Activated T-helper 1 cell treated with Interleukin-2 at 50 U/mL for 16 hours (primary cell): ENCODE measurements around the gene PIRT.

ENCODE experiments used
- DNase-seq: peaks from one replicate; pipeline ENCODE4 v3.0.0-alpha.2; 2020; ENCODE audit warnings: low read depth

The PIRT gene

DNA sequence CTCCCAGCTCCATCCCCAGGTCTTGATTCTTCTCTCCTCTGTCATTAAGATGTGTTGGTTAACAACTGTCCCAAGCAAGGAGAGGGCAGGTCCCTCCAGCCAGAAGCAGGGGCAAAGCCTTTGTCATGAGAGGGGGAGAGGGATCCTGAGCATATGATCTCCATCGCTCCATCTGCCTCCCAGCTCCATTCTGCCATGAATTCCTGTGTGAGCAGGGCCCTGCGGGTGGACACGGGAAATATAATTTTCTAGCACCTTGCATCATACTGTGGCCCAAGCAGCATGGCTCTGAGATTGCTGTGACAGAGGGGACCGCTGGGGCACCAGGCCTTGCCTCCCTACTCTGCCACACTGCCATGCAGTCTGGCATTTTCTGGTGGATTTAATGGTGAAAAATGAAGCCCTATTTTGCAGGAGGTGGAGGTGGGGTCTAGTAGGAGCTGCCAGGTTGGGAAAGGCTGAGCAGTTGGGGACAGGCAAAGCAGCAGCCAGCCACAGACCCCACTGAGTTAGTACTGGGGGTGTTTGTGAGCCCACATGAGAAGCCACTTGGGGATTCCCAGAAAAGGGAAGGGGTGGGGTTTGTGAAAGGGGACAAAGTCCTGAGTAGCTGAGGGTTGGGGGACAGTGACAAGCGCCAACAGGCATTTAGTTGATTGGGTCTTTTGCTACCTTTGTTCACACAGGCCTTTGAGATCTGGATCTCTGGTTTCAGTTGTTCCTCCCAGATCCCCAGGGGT is 50.4 kb downstream of the PIRT start:
- DNase-seq: no peak

DNA sequence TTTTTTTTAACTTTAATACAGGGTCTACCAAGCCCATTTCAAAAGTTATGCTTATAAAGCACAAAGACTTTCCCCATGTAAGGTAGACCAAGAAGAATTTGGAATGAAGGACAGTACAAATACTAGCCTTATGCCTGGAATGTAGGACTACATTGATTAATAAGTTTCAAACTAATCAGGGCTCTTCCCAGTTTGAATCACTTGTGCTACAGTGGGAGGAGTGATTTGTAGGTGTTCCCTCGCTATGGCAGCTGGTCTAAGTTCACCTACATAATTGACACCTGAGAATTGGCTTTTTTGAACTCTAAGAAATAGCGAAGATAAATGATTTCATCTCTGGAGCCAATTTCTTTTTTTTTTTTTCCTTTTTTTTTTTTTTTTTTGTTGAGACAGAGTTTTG is 52.6 kb downstream of the PIRT start:
- DNase-seq: no peak

- no peak for DNase-seq
Observed at GRCh38 chr17:10779609-10780008, 58.3 kb downstream of the PIRT start.

DNA sequence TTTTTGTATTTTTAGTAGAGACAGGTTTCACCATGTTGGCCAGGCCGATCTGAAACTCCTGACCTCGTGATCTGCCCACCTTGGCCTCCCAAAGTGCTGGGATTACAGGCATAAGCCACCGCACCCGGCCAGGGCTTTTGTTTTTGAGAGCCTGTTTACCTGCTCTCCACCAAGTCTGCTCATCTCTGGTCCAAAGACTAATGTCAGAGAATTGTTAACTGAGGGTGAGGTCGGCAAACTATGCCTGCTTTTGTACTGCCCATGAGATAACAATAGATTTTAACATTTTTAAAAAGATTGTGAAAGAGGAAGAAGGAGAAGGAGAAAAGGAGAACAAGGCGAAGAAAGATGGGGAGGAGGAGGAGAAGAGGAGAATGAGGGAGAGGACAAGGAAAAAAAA is 60.0 kb downstream of the PIRT start:
- DNase-seq: no peak

DNA sequence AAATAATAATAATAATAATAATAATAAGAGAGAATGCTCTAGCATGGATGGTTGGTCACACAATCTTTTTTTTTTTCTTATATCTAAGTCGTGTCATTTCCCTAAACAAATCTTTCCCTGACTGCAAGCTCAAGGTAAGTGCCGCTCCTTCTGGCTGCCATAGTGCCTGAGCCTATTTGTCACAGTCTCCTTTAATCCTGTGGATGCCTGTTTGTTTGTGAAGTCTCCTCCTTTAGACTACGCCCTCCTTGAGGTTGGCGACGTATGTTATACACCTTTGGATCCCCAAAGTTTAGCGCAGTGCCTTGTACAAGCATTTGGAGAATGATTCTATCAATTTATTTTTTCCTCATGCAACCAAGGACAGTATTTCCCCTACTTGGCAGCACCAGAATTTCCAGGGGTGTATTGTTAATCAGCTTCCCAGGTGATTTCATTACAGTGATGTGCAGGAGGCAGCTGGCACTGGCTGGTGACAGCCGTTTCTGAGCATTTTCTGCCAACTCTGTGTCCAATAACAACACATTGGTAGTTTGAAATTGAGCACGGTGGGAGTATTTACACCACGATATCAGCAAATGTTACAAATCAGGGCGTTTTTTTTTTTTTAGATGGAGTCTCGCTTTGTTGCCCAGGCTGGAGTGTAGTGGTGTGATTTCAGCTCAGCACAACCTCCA is 60.6 kb downstream of the PIRT start:
- DNase-seq: no peak

DNA sequence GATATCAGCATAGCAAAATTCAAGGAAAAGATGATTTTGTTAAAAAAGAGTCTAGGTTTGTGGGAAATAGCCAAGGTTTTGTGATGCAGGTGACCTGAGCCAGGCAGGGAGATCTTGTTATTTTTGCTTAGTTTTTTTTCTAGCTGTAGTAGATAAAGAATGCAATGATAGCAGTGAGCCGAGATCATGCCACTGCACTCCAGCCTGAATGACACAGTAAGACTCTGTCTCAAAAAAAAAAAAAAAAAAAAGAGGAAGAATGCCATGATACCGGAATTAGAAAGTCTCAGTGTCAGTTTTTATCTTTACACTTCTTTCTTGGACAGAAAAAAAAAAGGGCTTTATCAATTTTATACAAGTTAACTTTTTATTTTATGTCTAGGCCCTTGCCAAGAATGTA is 61.5 kb downstream of the PIRT start:
- DNase-seq: no peak

GRCh38 chr17:10775740-10776356 is 62.0 kb downstream of the PIRT start:
- no peak for DNase-seq

- DNase-seq: no peak
Observed at GRCh38 chr17:10775058-10775457, 62.8 kb downstream of the PIRT start.

GRCh38 chr17:10773391-10773790 is 64.5 kb downstream of the PIRT start:
- no peak for DNase-seq
